ENCODE data around the gene METTL26.

METTL26 gene

GRCh38 chr16:674968-675883 lies 39.1 kb upstream of the METTL26 start, which contains the start of gene RHBDL1:
TSS of gene RHBDL1 (plus strand) at chr16:675671. CDS start at chr16:675791, 120 bp downstream.
- no peak for DNase-seq

GRCh38 chr16:674214-674881 lies 38.2 kb upstream of the METTL26 start:
- no peak for DNase-seq

- no peak for DNase-seq
Observed at GRCh38 chr16:673399-673991, 37.4 kb upstream of the METTL26 start.

GRCh38 chr16:672851-673250 lies 36.7 kb upstream of the METTL26 start:
- DNase-seq = no peak

GRCh38 chr16:672371-672770 lies 36.3 kb upstream of the METTL26 start:
- DNase-seq = no peak

- no peak for DNase-seq
Observed at GRCh38 chr16:671353-672131, 35.4 kb upstream of the METTL26 start.

GRCh38 chr16:670485-671352 lies 34.6 kb upstream of the METTL26 start:
- no peak for DNase-seq

- DNase-seq = no peak
Observed at GRCh38 chr16:669666-670065, 33.6 kb upstream of the METTL26 start.

GRCh38 chr16:668519-669171 lies 32.5 kb upstream of the METTL26 start:
- DNase-seq = no peak

GRCh38 chr16:667780-668518 lies 31.8 kb upstream of the METTL26 start, which contains the start of gene RHOT2:
TSS of gene RHOT2 (plus strand) at chr16:668132. CDS start at chr16:668200, 68 bp downstream.
- peak; percentile 88 to 89 for DNase-seq

- DNase-seq = no peak
Observed at GRCh38 chr16:667113-667779, 31.1 kb upstream of the METTL26 start.

GRCh38 chr16:666572-666971 lies 30.5 kb upstream of the METTL26 start:
- DNase-seq = no peak

GRCh38 chr16:662597-662996 lies 26.5 kb upstream of the METTL26 start:
- DNase-seq = no peak

- DNase-seq = no peak
Observed at GRCh38 chr16:662095-662494, 26.0 kb upstream of the METTL26 start.

- DNase-seq = no peak
Observed at GRCh38 chr16:661184-661821, 25.2 kb upstream of the METTL26 start.

- peak; percentile 62 to 78 for DNase-seq
Observed at GRCh38 chr16:660459-661183, 24.5 kb upstream of the METTL26 start.

GRCh38 chr16:660132-660458 lies 24.0 kb upstream of the METTL26 start:
- DNase-seq = no peak

GRCh38 chr16:659618-660017 lies 23.5 kb upstream of the METTL26 start:
- DNase-seq = no peak
